Anterior cingulate cortex (tissue), 58 donors: ENCODE results near the gene DDX23.
A peak's percentile ranks its signal among the peaks of the same experiment; 100 is the strongest.
"Not testable (repeated sequence)": the region's sequence is repeated elsewhere in the genome, so short reads cannot be mapped to it uniquely, and the experiment has no call there.

Experiments used
- DNase-seq, 58 donors: peaks; one replicate each; lab custom pipeline; 2025; lab: John Stamatoyannopoulos, UW

DDX23 gene

DNA sequence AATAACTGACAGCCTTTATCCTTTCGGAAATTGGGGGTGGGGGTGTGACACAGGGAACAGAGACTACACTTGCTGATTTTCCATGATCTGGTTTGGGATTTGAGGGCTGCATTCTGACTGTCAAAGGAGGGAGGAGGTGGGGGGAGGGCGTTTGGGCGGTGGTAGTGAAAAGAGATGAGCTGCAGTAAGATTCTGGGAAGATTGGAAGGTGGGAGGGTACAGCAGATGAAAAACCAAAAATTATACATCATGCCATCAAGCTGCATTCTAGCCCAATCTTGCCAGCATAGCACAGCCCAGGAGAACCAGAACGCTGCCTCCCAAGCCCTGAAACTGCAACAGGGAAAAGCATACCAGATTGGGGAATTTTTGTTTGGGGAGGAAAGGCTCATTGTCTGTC is 11.3 kb upstream of the DDX23 start:
- peak in 17 of 58 donors; percentile 13 to 55 (median 31) for DNase-seq

DNA sequence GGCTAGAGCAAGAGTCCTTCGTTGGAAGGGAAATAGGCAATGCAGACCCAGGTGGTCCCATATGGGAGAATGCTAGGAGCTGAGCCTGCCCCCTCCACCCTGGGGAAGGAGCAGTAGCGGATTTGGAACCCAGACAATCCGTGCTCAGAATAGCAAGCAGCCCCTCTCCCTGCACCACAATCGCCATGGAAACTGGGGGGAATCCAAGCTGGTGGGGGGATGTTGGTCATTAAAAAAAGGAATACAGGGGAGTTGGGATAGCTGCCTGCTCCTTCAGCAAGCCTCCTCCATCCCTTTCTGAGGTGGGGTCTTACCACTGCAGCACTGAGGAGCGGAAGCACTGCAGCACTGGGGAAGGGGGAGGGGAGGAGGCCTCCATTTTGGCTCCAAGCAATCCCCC is 10.8 kb upstream of the DDX23 start:
- DNase-seq = peak in 30 of 58 donors; percentile 5 to 63 (median 30)

DNA sequence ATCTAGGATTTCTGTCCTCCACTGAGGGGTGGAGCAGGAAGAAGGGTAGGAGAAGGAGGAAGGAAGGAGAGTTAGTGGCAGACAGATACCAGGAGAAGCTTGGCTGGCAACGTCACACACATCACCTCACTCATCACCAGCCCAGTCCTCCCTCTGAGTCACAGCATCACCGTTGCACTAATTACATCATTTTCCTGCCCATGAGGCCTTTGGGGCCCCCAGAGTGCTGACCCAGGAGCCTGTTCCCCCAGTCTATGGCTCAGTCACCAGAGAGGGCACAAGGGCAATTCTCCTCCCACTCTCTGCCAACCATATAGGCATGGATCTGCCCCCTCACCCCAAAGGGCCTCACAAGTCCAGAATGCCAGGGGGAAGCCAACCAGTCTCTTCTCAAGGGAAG is 9.1 kb upstream of the DDX23 start:
- no peak for DNase-seq

DNA sequence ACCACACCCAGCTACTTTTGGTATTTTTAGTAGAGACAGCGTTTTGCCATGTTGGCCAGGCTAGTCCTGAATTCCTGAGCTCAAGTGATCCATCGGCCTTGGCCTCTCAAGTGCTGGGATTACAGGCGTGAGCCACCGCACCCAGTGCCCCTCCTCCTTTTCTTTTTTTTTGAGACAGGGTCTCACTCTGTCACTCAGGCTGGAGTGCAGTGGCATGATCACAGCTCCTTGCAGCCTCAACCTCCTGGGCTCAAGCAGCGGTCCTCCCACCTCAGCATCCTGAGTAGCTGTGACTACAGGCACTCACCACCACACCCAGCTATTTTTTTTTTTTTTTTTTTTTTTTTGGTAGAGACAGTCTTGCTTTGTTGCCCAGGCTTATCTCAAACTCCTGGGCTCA is 8.3 kb upstream of the DDX23 start:
- not testable (repeated sequence) for DNase-seq

DNA sequence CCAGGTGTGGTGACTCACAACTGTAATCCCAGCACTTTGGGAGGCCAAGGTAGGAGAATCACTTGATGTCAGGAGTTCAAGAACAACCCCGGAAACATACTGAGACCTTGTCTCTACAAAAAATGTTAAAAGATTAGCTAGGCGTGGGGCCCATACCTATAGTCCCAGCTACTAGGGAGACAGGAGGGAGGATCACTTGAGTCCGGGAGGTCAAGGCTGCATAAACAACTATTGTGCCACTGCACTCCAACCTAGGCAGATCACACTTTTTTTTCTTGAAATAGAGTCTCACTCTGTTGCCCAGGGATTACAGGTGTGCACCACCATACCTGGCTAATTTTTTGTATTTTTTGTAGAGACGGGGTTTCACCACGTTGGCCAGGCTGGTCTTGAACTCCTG is 7.6 kb upstream of the DDX23 start:
- no peak for DNase-seq

DNA sequence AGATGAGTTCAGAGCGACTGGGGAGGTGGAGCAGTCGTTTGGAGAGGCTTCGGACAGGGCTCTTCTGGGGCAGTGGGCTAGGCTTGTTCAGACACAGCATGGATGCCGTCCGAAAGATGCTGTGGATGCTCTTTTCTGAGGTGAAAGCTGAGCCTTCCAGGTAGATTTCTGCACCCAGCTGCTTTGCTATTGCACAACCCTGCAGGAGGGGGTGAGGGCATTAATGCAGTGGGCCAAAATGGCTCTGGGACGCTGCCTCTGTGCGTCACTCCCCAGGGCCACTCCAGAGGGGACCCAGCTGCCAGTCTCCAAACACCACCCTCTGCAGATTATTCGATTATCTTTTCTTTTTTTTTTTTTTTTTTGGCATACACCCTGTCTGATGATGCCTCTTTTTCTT is 6.1 kb upstream of the DDX23 start:
- no peak for DNase-seq

DNA sequence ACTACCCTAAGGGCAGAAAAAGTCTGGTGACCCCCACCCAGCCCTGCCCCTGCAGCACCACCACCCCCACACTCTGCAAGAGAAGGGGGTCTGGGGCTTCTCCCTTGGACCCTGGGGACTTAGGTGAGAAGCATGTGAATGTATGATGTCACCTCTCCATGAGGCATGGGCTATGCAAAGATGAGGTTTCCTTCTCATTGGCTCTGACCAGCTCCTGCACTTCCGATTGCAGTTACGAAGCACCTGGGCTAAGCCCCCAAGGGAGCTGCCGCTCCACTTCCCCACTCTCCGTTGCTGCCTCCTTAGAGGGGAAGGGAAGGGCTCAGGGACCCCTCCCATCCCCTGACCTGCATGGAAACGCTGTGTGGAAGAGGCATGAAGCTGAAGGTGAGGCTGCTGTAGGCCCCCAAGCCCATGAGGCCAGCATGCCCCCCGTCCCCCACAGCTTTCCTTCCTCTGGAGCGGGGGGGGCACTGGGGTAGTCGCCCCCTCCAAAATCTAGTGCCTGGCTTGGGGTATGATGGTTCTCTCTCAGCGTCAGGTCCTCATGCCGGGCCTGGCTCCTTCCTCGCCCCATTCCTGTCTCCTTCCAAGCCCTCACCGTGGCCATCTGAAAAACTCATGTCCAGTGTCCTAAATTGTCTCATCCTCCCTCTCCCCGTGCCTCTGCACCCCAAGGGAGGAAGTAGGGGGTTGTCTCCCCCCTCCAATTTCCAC is 5.5 kb upstream of the DDX23 start:
- DNase-seq = no peak

DNA sequence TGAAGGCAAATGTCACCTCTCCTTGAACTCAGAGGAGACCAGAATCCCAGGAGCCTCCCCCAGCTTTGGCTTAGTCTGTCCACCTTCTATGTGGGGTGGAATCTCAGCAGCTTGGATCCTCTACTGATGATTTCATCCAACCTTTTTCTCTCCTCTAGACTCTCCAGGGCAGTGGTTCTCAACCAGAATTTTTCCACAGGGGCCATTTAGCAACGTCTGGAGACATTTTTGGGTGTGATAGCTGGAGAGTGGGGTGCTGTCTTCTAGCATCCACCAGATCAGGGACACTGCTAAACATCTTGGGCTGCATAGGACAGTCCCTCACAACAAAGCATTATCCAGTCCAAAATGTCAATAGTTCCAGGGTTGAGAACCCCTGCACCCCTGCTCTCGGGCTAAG is 4.4 kb upstream of the DDX23 start:
- DNase-seq = no peak

DNA sequence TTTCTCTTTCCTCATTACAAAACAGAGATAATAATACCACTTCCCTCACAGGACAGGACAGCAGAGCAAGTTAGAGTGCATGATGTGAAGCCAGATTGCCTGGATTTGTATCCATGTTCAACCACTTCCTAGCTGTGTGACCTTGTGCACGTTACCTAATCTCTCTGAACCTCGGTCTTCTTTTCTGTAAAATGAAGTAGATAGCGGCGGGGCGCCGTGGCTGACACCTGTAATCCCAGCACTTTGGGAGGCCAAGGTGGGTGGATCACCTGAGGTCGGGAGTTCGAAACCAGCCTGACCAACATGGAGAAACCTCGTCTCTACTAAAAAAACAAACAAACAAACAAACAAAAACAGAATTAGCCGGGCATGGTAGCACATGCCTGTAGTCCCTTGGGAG is 3.0 kb upstream of the DDX23 start:
- DNase-seq = not testable (repeated sequence)

DNA sequence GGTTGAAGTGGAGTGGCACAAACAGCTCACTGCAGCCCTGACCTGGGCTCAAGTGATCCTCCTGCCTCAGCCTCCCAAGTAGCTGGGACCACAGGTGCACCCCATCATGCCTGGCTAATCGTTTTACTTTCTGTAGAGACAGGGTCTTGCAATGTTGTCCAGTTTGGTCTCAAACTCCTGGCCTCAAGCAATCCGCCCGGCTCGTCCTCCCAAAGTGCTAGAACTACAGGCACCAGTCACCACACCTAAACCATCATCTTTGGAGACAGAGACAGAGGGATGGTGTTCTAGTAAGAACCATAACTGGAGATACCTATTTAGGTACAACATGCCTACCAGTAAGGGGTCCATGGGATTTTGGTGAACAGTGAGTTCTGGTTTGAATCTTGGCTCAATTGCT is 2.5 kb upstream of the DDX23 start:
- DNase-seq = no peak

DNA sequence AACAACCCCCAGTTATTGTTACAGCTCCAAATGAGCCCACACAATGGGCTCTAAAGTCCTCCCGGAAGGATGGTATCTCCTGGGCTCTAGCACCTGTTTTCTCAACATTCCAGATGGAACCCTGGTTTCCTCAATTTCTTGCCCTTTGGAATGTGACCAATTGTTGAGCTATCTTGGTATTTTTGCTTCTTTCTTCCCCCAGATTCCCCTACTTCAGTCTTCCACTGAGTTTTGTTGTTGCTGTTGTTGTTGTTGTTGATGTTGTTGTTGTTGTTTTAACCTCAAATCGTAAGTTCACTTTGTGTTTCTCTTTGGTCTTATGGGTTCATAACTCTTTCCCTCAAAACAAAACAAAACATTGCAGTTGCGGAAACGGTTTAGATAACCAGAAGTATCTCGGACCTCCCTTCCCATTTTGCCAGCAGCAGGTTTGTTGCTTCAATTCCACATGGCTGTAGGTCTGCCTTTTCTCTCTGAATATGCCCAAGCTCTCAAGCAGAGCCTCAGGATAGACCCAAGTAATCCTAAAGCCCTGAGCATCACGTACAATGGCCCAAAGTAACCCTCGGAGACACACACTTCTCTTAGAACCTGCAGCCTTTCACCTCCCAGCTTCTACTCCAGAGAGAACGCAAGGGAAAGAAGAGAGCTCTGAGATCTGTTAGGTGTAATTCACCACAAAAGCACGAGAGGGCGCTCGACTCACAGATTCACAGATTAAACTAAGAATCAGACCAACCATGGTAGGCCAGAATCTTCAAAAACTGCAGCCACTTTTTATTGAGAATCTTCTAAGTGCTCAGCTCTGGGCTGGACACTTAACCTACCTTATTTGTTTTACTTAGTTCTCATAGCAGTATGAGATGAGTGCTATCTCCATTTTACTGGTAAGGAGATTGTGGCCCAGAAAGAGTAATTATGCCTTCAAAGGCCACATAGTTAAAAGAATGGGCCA is 1.0 kb upstream of the DDX23 start:
- peak in 56 of 58 donors; percentile 14 to 92 (median 75) for DNase-seq

DNA sequence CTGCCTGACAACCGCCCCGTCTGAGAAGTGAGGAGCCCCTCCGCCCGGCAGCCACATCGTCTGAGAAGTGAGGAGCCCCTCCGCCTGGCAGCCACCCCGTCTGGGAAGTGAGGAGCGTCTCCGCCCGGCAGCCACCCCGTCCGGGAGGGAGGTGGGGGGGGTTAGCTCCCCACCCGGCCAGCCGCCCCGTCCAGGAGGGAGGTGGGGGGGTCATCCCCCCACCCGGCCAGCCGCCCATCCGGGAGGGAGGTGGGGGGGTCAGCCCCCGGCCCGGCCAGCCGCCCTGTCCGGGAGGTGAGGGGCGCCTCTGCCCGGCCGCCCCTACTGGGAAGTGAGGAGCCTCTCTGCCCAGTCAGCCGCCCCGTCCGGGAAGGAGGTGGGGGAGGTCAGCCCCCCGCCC is 9.9 kb downstream of the DDX23 start:
- DNase-seq = not testable (repeated sequence)

DNA sequence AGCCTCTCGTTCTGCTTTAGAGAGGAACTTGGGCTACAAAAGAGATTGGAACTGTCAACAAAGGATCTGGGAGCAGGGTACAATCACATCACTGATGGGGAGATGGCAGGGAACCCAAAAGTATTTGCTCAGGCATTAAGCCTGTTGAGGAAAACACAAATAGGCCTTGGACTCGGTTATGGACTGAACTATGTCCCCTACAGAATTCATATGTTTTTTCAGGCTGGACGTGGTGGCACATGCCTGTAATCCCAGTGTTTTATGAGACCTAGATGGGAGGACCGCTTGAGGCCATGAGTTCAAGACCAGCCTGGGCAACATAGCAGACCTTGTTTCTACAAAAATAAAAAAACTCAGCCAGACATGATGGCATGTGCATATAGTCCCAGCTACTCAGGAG is 13.9 kb downstream of the DDX23 start:
- DNase-seq = no peak

DNA sequence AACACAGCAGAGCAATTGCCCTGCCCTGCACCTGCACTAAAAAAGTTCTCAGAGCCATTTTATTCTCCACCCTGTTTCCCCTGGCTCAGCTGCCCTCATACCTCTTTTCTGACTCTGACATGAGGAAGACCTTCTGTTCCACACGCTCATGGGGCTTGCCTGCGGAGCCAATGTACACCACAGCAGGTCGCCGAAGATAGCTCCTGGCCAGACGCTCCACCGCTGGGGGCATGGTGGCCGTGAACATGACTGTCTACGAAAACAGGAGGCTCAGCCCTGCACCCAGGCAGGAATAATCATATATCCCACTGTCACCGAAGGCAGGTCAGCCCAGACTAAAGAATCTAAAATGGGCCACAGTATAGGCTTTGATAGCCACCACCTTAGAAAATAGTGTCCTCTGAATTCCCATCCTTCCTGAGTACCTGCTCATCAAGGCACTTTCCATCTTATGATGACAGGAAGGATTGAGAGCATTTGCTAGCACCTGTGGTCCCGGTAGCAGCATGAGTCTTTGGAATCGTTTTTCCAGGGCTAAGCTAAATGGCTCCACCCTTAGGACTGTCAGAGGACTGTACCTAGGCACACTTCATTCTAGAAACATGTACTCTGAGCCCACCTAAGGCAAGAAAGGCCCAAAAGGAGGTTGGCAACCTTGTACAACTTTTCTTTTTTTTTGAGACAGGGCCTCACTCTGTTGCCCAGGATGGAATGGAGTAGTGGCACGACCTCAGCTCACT is 19.5 kb downstream of the DDX23 start:
- no peak for DNase-seq

DNA sequence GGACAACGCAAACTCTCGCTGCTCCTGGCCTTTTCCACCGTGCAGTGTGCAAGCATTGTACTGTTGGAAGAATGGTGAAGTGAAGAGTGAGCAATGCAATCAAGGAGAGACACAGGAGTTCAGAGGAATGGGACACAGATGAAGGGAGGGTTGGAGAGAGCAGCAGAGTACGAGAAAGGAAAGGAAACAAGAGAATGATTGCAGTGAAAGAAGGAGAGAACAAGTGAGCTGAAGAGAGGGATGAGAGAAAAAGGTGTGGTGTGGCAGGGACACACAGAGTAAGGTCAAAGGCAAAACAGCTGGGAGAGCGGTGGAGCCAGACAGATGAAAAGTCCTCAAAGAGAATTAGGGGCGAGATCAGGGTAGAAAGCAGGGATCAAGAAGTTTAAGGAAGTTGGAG is 20.7 kb downstream of the DDX23 start:
- DNase-seq = no peak

DNA sequence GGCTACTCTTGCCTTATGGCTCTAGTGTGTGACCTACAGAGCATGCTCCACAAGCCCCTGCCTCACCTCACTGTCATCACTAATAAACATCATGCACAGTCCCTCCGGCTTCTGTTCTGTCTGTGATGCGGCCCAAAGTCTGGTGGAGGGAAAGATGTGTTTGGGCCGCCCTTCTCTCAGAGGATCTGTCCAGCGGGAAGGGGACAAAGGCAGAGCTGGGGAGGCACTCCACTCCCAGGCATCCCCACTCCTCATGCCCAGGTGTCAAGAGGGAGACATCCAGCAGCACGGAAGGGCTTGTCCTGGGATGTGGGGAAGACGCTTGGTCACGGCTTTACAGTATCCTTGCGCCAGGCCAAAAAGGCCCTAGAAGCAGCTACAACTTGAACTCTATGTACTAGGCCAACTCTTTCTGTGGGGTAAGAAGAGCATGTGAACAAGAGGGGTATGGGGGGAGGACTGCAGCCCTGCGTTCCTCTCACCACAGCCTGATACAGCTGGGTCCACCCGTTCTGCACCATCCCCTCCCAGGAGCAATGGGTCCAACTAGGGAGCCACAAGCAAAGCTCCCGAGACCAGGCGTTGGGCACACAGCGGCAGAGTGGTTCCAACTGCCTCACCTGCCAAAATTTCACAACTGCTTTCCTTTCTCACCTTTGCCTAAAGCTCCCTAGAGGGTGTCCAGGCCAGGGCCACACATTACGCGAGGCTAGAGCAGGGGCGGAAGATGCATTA is 23.0 kb downstream of the DDX23 start:
- DNase-seq = no peak

DNA sequence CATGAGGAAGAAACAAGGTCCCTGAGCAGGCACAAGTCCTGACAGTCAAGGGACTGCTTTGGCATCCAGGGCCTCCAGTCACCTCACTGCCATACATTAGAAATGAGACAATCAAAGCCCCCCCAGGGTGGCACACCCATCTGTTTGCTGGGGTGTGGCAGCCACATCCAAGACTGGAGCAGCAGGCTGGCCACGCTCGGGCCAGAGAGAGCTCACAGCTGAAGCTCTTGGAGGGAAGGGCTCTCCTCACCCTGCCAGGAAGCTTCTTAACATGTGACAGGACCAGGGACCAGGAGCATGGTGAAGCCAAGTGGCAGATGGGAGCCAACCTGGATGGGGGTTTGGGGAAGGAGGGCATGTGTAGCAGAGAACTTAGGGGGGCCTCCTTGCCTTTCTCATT is 23.7 kb downstream of the DDX23 start:
- no peak for DNase-seq

DNA sequence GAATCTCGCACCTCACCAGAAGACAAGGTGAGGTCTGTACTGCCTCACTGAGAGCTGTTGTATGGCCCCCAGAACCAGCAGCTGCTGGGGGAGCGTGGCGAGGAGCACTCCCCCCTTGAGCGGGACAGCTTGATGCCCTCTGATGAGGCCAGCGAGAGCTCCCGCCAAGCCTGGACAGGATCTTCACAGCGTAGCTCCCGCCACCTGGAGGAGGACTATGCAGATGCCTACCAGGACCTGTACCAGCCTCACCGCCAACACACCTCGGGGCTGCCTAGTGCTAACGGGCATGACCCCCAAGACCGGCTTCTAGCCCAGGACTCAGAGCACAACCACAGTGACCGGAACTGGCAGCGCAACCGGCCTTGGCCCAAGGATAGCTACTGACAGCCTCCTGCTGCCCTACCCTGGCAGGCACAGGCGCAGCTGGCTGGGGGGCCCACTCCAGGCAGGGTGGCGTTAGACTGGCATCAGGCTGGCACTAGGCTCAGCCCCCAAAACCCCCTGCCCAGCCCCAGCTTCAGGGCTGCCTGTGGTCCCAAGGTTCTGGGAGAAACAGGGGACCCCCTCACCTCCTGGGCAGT is 24.4 kb downstream of the DDX23 start:
- DNase-seq = no peak

DNA sequence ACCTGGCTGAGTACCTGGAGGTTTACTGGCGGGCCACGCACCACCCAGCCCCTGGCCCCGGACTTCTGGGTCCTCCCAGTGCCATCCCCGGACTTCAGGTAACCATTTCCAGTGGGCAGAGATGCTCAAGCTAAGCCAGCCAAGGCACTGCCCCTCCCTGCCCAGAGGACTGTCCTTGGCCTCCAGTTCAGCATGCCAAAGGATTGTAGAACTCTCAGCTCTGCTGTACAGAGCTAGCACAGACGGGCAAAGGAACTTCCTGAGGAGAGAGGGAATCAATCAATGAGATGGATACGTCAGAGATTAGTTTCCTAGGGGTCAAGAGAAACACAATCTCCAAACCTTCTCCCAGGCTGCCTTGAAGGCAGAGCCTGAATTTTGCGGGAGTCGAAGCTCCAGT is 24.9 kb downstream of the DDX23 start:
- no peak for DNase-seq
